ENCODE results near the gene MAP3K6.

Gene MAP3K6

GRCh38 chr1:27363766-27364695 is 2.7 kb downstream of the MAP3K6 start:
- Histone ChIP-seq H3K4me3 (no peak overlapping the region), H3K36me3 (ENCODE audit: insufficient read depth, low read length) (no peaks in the 10 kb centered on the region), H3K9ac (ENCODE audit: insufficient read length) (no peak overlapping the region), H3K9me3 (ENCODE audit: low read depth, low read length) (no peaks in the 10 kb centered on the region), H3K27ac (no peak overlapping the region)
- TF ChIP-seq FOXP2 (optimal IDR thresholded peaks at IDR 0.05; ENCODE audit: control extremely low read depth, extremely low read length, insufficient read depth) (no peak), POLR2AphosphoS5 (IDR thresholded peaks at IDR 0.05; ENCODE audit: borderline replicate concordance, low read depth, low read length) (no peak), EZH2 (IDR thresholded peaks at IDR 0.05) (no peak)
- no peak for DNase-seq (ENCODE audit: low read depth, low spot score)

DNA sequence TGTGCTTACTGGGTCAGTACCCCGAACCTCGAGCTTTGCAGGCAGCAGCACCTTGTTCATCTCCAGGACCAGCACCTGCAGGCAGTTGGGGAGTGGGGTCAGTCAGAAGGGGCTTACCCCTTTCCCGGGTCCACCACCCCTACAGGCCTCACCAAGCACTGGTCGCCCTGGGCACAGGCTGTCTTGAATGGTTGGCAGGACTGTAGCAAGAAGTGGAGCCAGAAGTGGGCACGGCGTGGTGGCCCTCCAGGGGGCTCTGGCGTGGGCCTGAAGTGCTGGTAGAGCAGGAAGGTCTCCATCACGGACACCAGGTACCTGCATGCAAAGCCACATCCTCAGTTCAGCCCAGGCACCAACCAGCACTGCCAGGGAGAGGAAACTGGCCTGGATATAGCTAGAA is 5.2 kb downstream of the MAP3K6 start:
- Histone ChIP-seq H3K36me3 (ENCODE audit: insufficient read depth, low read length) (no peaks in the 10 kb centered on the region), H3K27ac (no peak overlapping the region), H3K9me3 (ENCODE audit: low read depth, low read length) (no peaks in the 10 kb centered on the region), H3K4me3 (no peak overlapping the region), H3K9ac (ENCODE audit: insufficient read length) (no peak overlapping the region)
- DNase-seq (ENCODE audit: low read depth, low spot score), result no peak
- TF ChIP-seq EZH2 (IDR thresholded peaks at IDR 0.05) (no peak), POLR2AphosphoS5 (IDR thresholded peaks at IDR 0.05; ENCODE audit: borderline replicate concordance, low read depth, low read length) (no peak), FOXP2 (optimal IDR thresholded peaks at IDR 0.05; ENCODE audit: control extremely low read depth, extremely low read length, insufficient read depth) (no peak)

DNA sequence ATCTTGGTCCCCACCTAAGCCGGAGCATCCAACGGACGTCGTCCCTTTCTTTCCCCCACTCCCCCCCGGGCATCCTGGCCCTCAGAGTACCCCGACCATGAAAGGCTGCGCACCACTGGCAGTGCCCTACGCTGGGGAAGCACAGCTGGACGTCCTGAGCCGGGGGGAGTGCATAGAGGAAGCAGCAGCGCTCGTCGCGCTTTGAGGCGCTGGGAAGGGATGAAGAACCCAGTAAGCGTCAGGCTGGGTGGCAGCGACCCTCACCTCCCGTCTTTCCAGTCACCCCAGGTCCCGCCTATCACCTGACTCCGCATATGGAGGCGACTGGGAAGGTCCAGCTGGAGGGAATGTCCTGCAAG is 5.7 kb downstream of the MAP3K6 start:
- no peak for DNase-seq (ENCODE audit: low read depth, low spot score)
- no peak for TF ChIP-seq FOXP2 (optimal IDR thresholded peaks at IDR 0.05; ENCODE audit: control extremely low read depth, extremely low read length, insufficient read depth)
- no peak for TF ChIP-seq POLR2AphosphoS5 (IDR thresholded peaks at IDR 0.05; ENCODE audit: borderline replicate concordance, low read depth, low read length)
- no peak for TF ChIP-seq EZH2 (IDR thresholded peaks at IDR 0.05)
- Histone ChIP-seq H3K4me3 (no peak overlapping the region), H3K9me3 (ENCODE audit: low read depth, low read length) (no peaks in the 10 kb centered on the region), H3K27ac (no peak overlapping the region), H3K9ac (ENCODE audit: insufficient read length) (no peak overlapping the region), H3K36me3 (ENCODE audit: insufficient read depth, low read length) (no peaks in the 10 kb centered on the region)

DNA sequence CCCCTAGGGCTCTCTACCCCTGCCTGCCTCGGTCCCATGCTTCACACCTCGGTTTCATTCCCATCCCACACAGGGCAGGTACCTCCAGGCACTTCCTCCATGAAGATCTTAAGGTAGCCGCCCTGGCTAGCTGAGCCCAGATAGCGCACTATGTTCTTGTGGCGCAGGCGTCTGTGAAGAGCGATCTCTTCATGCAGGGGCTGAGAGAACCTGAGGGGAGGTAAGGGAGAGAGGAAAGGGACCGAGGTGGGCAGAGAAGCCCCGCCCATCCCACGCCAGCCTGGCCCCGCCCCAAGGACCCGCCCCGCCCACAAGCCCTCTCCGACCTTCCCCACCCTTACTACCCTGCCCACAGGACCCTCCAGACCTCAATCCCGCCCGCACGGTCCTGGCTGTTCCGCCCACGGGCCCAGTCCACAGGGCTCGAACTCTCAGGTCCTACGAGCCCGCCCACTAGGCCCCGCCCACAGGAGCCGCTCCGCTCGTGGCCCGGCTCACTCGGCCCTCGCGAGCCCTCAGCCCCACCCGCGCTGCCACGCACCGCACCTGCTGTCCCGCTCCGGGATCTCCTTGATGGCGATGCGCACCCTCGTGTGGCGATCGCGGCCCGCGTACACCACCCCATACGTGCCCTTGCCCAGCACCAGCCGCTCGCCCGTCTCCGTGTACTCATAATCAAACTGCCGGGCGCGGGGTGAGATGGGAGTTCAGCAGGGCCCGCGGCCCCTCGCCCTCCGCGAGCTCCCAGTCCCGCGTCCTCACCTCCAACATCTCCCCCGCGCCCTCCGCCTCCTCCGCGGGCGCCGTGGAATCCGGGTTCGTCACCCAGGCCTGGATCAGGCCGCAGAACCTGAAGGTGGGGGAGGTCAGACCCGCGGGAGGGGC is 6.4 kb downstream of the MAP3K6 start:
- no peak for TF ChIP-seq EZH2 (IDR thresholded peaks at IDR 0.05)
- H3K9me3 ChIP-seq (ENCODE audit: low read depth, low read length), result no peaks in the 10 kb centered on the region
- no peak overlapping the region for H3K9ac ChIP-seq (ENCODE audit: insufficient read length)
- no peak for DNase-seq (ENCODE audit: low read depth, low spot score)
- H3K36me3 ChIP-seq (ENCODE audit: insufficient read depth, low read length), result no peaks in the 10 kb centered on the region
- no peak overlapping the region for H3K4me3 ChIP-seq
- H3K27ac ChIP-seq, result no peak overlapping the region

DNA sequence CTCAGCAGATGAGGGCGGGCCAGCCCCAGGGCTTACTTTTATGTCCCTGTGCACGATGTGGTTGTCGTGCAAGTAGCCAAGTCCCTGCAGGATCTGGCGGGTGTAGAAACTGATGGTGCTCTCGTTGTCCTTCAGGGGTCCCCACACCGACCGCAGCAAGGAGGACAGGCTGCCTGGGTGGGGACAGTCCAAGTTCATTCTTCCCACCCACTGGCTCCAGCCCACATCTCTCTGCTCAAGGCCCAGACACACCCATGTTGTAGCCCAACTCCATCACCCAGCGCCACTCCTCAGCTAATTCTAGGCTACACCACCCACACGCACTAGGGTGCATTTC is 7.0 kb downstream of the MAP3K6 start:
- no peak overlapping the region for H3K4me3 ChIP-seq
- no peak overlapping the region for H3K9ac ChIP-seq (ENCODE audit: insufficient read length)
- H3K27ac ChIP-seq, result no peak overlapping the region
- DNase-seq (ENCODE audit: low read depth, low spot score), result no peak
- TF ChIP-seq FOXP2 (optimal IDR thresholded peaks at IDR 0.05; ENCODE audit: control extremely low read depth, extremely low read length, insufficient read depth), result no peak
- TF ChIP-seq EZH2 (IDR thresholded peaks at IDR 0.05), result no peak
- no peak for TF ChIP-seq POLR2AphosphoS5 (IDR thresholded peaks at IDR 0.05; ENCODE audit: borderline replicate concordance, low read depth, low read length)
- no peaks in the 10 kb centered on the region for H3K36me3 ChIP-seq (ENCODE audit: insufficient read depth, low read length)
- H3K9me3 ChIP-seq (ENCODE audit: low read depth, low read length), result no peaks in the 10 kb centered on the region

DNA sequence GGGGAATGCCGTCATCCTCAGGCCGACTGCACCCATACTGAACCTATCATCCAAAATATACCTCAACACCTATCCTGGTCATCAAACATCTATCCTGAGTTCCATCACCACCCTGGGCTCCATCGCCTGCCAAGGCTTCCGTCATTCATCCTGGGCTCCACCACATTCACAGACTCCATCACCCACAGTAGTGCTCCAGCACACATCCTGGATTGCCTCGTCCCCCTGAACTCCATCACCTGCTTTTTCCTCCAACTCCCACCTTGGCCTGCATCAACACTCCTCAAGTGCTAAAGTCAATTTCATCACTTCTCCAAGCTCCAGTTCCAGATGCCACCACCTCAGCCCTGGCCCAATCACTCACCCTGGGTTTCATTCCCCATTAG is 7.8 kb downstream of the MAP3K6 start:
- H3K36me3 ChIP-seq (ENCODE audit: insufficient read depth, low read length), result no peaks in the 10 kb centered on the region
- TF ChIP-seq EZH2 (IDR thresholded peaks at IDR 0.05) (no peak), POLR2AphosphoS5 (IDR thresholded peaks at IDR 0.05; ENCODE audit: borderline replicate concordance, low read depth, low read length) (no peak), FOXP2 (optimal IDR thresholded peaks at IDR 0.05; ENCODE audit: control extremely low read depth, extremely low read length, insufficient read depth) (no peak)
- no peak overlapping the region for H3K4me3 ChIP-seq
- H3K9ac ChIP-seq (ENCODE audit: insufficient read length), result no peak overlapping the region
- no peak overlapping the region for H3K27ac ChIP-seq
- DNase-seq (ENCODE audit: low read depth, low spot score), result no peak
- H3K9me3 ChIP-seq (ENCODE audit: low read depth, low read length), result no peaks in the 10 kb centered on the region

DNA sequence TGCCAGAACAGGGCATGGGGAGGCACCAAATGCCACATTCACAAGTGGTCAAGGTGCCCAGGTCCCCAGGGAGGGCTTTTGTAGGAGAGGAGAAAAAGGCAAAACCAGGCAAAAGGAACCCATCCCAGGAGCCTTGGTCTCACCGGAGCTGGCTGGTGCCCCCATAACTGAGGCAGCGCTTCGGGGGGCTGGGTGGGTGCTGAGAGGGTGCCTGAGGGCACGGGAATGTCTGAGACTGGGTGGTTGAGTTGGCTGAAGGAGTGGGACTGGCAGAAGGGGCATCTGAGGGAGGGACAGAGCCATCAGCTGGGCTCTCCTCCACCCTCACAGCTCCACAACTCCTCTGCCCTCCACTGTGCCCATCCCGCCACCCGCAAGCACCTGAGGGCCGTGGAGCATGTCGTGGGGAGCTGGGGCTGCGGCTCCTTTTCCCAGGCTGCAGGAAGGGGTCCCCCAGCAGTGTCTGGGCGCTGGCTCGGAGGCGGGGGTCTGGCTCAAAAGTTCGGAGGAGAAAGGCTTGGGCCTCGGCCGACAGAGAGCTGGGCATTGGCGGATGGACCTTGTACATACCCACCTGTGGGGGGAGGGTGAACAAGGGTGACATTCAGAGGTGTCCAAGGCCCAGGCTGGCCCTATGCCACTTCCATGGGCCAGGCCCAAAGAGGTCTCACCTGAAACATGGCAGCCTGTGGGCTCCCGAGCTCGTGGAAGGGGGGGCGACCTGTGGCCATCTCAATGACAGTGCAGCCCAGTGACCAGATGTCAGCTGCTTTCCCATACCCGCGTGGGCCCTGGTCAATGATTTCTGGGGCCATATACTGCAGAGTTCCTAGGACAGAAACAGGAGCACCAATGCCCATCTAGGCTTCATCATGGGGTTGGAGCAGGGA is 8.5 kb downstream of the MAP3K6 start:
- Histone ChIP-seq H3K27ac (no peak overlapping the region), H3K36me3 (ENCODE audit: insufficient read depth, low read length) (no peaks in the 10 kb centered on the region), H3K9ac (ENCODE audit: insufficient read length) (no peak overlapping the region), H3K9me3 (ENCODE audit: low read depth, low read length) (no peaks in the 10 kb centered on the region), H3K4me3 (no peak overlapping the region)
- DNase-seq (ENCODE audit: low read depth, low spot score), result no peak
- TF ChIP-seq EZH2 (IDR thresholded peaks at IDR 0.05) (no peak), POLR2AphosphoS5 (IDR thresholded peaks at IDR 0.05; ENCODE audit: borderline replicate concordance, low read depth, low read length) (no peak), FOXP2 (optimal IDR thresholded peaks at IDR 0.05; ENCODE audit: control extremely low read depth, extremely low read length, insufficient read depth) (no peak)
